Inflammatory macrophage treated with lipopolysaccharide for 4 hours (primary cell): ENCODE results near the gene PTHLH.

Experiments
- DNase-seq: peaks from one replicate; pipeline ENCODE4 v3.0.0-alpha.2; 2020

Gene PTHLH

GRCh38 chr12:27934276-27934675 lies 38.3 kb downstream of the PTHLH start:
- no peak for DNase-seq

GRCh38 chr12:27931390-27931789 lies 41.1 kb downstream of the PTHLH start:
- DNase-seq = no peak

GRCh38 chr12:27927347-27927746 lies 45.2 kb downstream of the PTHLH start:
- no peak for DNase-seq

- no peak for DNase-seq
Observed at GRCh38 chr12:27924350-27925135, 48.0 kb downstream of the PTHLH start.

GRCh38 chr12:27922531-27923139 lies 49.9 kb downstream of the PTHLH start:
- no peak for DNase-seq

- DNase-seq = no peak
Observed at GRCh38 chr12:27919671-27920235, 52.8 kb downstream of the PTHLH start.

GRCh38 chr12:27915536-27915935 lies 57.0 kb downstream of the PTHLH start:
- no peak for DNase-seq

- DNase-seq = no peak
Observed at GRCh38 chr12:27915021-27915420, 57.5 kb downstream of the PTHLH start.

- DNase-seq = no peak
Observed at GRCh38 chr12:27913999-27914614, 58.4 kb downstream of the PTHLH start.

GRCh38 chr12:27911397-27911796 lies 61.1 kb downstream of the PTHLH start:
- DNase-seq = no peak
